Esophagus squamous epithelium (tissue), 4 donors: Measurements from ENCODE around the gene AIF1L.

Source experiments
- CTCF ChIP-seq, 6 experiments: fragments of 450-650 bp in 4 of 6; fragments of 200-600 bp in 2 of 6; sonication (generic) in 2 of 6; IDR thresholded peaks; one replicate each; pipeline ENCODE4 v1.5.1; 2016 to 2019; ENCODE audit warnings: antibody characterized with exemption in 6 of 6, mild to moderate bottlenecking in 4 of 6, moderate library complexity in 4 of 6
- POLR2A ChIP-seq, 4 donors: fragments of 450-650 bp; IDR thresholded peaks; one replicate each; pipeline ENCODE4 v1.6.1; 2017; ENCODE audit warnings: antibody characterized with exemption in 4 of 4, mild to moderate bottlenecking in 4 of 4, moderate library complexity in 3 of 4

GRCh38 chr9:131082774-131083512 lies 13.4 kb upstream of the AIF1L start:
- TF ChIP-seq CTCF (IDR thresholded peaks at IDR 0.05) = no peak
- no peak for TF ChIP-seq POLR2A (IDR thresholded peaks at IDR 0.05)
